GM23338 (cell line): ENCODE measurements around the gene DIP2B. TPM values are rescaled to one million over a fixed set of nuclear protein-coding genes. Genes with fewer than 3 reads are reported as not detected.

ENCODE experiments used
- ATAC-seq: fragments of 200-7000 bp; cut with Tn5 transposase; 3 replicates; pipeline ENCODE4 v1.9.1; 2020
- DNase-seq: peaks from one replicate; pipeline ENCODE4 v3.0.0-alpha.2; 2015; ENCODE audit warnings: low spot score
- H2AFZ ChIP-seq: fragments of 200-600 bp; sonication (generic); 2 replicates; pipeline ENCODE4 v1.8.0; 2016; ENCODE audit warnings: antibody characterized with exemption, mild to moderate bottlenecking, moderate library complexity
- H3F3A ChIP-seq: fragments of 200-600 bp; sonication (generic); replicated peaks from 2 replicates; pipeline ENCODE4 v1.8.0; 2017; ENCODE audit warnings: antibody characterized with exemption, mixed run types, low read depth
- H3K27ac ChIP-seq: fragments of 200-600 bp; sonication (generic); 2 replicates; pipeline ENCODE4 v1.6.1; 2016; ENCODE audit warnings: low read depth
- H3K27me3 ChIP-seq: fragments of 200-600 bp; sonication (generic); 2 replicates; pipeline ENCODE4 v1.8.0; 2016; ENCODE audit warnings: mild to moderate bottlenecking, mixed run types, moderate library complexity; ENCODE audit not compliant: insufficient read depth
- H3K36me3 ChIP-seq: fragments of 200-600 bp; sonication (generic); 2 replicates; pipeline ENCODE4 v1.8.0; 2016; ENCODE audit warnings: mild to moderate bottlenecking; ENCODE audit not compliant: insufficient read depth
- H3K4me1 ChIP-seq: fragments of 200-600 bp; sonication (generic); 2 replicates; pipeline ENCODE4 v1.8.0; 2016; ENCODE audit warnings: mild to moderate bottlenecking, moderate library complexity; ENCODE audit not compliant: insufficient read depth
- H3K4me2 ChIP-seq: fragments of 200-600 bp; sonication (generic); 2 replicates; pipeline ENCODE4 v1.7.1; 2017; ENCODE audit warnings: mixed run types
- H3K4me3 ChIP-seq: fragments of 200-600 bp; sonication (generic); 2 replicates; pipeline ENCODE4 v1.6.1; 2016; ENCODE audit warnings: mixed run types
- H3K79me2 ChIP-seq: fragments of 200-600 bp; sonication (generic); replicated peaks from 2 replicates; pipeline ENCODE4 v1.8.0; 2017; ENCODE audit warnings: mild to moderate bottlenecking; ENCODE audit not compliant: insufficient read depth
- H3K9me2 ChIP-seq: fragments of 200-600 bp; sonication (generic); 2 replicates; pipeline ENCODE4 v1.8.0; 2017; ENCODE audit not compliant: insufficient read depth
- H4K20me1 ChIP-seq: fragments of 200-600 bp; sonication (generic); replicated peaks from 2 replicates; pipeline ENCODE4 v1.8.0; 2017; ENCODE audit warnings: mild to moderate bottlenecking; ENCODE audit not compliant: insufficient read depth
- H3K27ac Mint-ChIP-seq: 2 replicates; pipeline ENCODE4 v1.8.0; 2020; ENCODE audit warnings: inconsistent platforms, mild to moderate bottlenecking, moderate library complexity, mixed read lengths
- H3K27me3 Mint-ChIP-seq: 3 replicates; pipeline ENCODE4 v1.8.0; 2022; ENCODE audit warnings: low read depth, mild to moderate bottlenecking, moderate library complexity, mixed read lengths, inconsistent platforms; ENCODE audit not compliant: insufficient read depth, poor library complexity
- H3K36me3 Mint-ChIP-seq: 3 replicates; pipeline ENCODE4 v1.8.0; 2021; ENCODE audit warnings: low read depth, mild to moderate bottlenecking, inconsistent platforms, moderate library complexity, mixed read lengths
- H3K4me1 Mint-ChIP-seq: 3 replicates; pipeline ENCODE4 v1.8.0; 2020; ENCODE audit warnings: mild to moderate bottlenecking, inconsistent platforms, mixed read lengths
- H3K4me3 Mint-ChIP-seq: 3 replicates; pipeline ENCODE4 v1.8.0; 2021; ENCODE audit warnings: moderate library complexity, mild to moderate bottlenecking, inconsistent platforms, mixed read lengths
- H3K9me3 Mint-ChIP-seq: 3 replicates; pipeline ENCODE4 v1.8.0; 2020; ENCODE audit warnings: moderate library complexity, mild to moderate bottlenecking, inconsistent platforms, mixed read lengths
- CREB1 ChIP-seq: fragments of 250-450 bp; sonication (Bioruptor Pico); IDR thresholded peaks from 2 replicates; pipeline ENCODE4 v1.5.0; 2020; ENCODE audit warnings: low read depth, mild to moderate bottlenecking, moderate library complexity
- EZH2phosphoT487 ChIP-seq: fragments of 200-600 bp; sonication (generic); IDR thresholded peaks from one replicate; pipeline ENCODE4 v1.8.1; 2018; ENCODE audit warnings: antibody characterized with exemption; ENCODE audit not compliant: unreplicated experiment
- JUNB ChIP-seq: IDR thresholded peaks from one replicate; pipeline ENCODE4 v1.6.1; 2016; ENCODE audit warnings: antibody characterized with exemption; ENCODE audit not compliant: unreplicated experiment
- POLR2AphosphoS5 ChIP-seq: IDR thresholded peaks from 2 replicates; pipeline ENCODE4 v1.6.1; 2016; ENCODE audit warnings: antibody characterized with exemption, low read depth
- STAT1 ChIP-seq: IDR thresholded peaks from one replicate; pipeline ENCODE4 v1.6.1; 2016; ENCODE audit warnings: antibody characterized with exemption; ENCODE audit not compliant: unreplicated experiment
- ZNF114 ChIP-seq: fragments of 250-450 bp; sonication (Bioruptor Pico); IDR thresholded peaks from 2 replicates; pipeline ENCODE4 v1.5.0; 2020; ENCODE audit warnings: mild to moderate bottlenecking, moderate library complexity
- ZNF331 ChIP-seq: fragments of 250-450 bp; sonication (Bioruptor Pico); IDR thresholded peaks from 2 replicates; pipeline ENCODE4 v1.5.0; 2020; ENCODE audit warnings: low read depth, mild to moderate bottlenecking, moderate library complexity
- polyA plus RNA-seq: library from polyadenylated mRNA; unstranded; fragments of >200 nt; fragmentation: Nextera tagmentation; extraction: Ambion mirVana; gene quantifications from 2 replicates; pipeline ENCODE4 v1.2.1, GENCODE V29; 2016
- total RNA-seq: library from RNA; depleted of rRNA; stranded (reverse); fragments of >200 nt; shearing (Covaris generic); gene quantifications from 2 replicates; pipeline ENCODE4 v1.2.3, GENCODE V29; 2014
- TF ChIP-seq, protein P1 (sequence below): fragments of 250-450 bp; sonication (Bioruptor Pico); IDR thresholded peaks from 2 replicates; pipeline ENCODE4 v1.5.0; 2020; ENCODE audit warnings: mild to moderate bottlenecking, moderate library complexity
- TF ChIP-seq, protein P2 (sequence below), 2 experiments: fragments of 200-600 bp in 1 of 2; sonication (generic) in 1 of 2; conservative IDR thresholded peaks; 2 replicates each; pipeline versions ENCODE4 v1.5.1 to v1.6.1; 2016 to 2017; ENCODE audit warnings: antibody characterized with exemption in 2 of 2, low read depth in 2 of 2, mild to moderate bottlenecking in 2 of 2, moderate library complexity in 1 of 2
- TF ChIP-seq, protein P3 (sequence below): IDR thresholded peaks from 2 replicates; pipeline ENCODE4 v1.6.1; 2016; ENCODE audit warnings: antibody characterized with exemption

DIP2B gene
- total and polyA plus RNA-seq, 2 experiments from 2014 or later, result 8.0 to 36.4 TPM

DNA sequence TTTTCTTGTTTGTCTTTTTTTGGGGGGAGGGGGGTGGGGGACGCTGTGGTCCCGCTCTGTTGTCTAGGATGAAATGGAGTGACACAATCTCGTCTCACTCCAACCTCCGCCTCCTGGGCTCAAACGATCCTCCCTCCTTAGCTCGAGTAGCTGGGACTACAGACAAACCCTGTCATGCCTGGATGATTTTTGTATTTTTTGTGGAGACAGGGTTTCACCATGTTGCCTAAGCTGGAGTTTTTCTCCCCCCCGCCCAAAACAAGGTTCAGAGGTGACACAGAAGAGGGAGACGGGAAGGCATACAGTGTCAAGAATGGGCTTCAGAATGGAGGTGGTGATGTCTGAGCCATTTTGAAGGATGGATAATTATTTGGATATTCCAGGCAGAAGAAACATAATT lies 142.2 kb downstream of the DIP2B start:
- Histone ChIP-seq H4K20me1 (no peaks in the 10 kb centered on the region), H3K79me2 (no peaks in the 10 kb centered on the region), H3K9me2 (no peaks in the 10 kb centered on the region), H3K27ac (no peak overlapping the region), H3F3A (no peaks in the 10 kb centered on the region), H3K27me3 (no peaks in the 10 kb centered on the region), H3K4me1 (no peaks in the 10 kb centered on the region), H3K4me2 (no peak overlapping the region), H2AFZ (no peak overlapping the region), H3K4me3 (no peak overlapping the region), H3K36me3 (no peaks in the 10 kb centered on the region)
- H3K4me3 Mint-ChIP-seq, result no peak overlapping the region
- ATAC-seq, result no peak
- peaks cover 5% of the 10 kb centered on the region for H3K27me3 Mint-ChIP-seq
- peaks cover 8% of the 10 kb centered on the region for H3K36me3 Mint-ChIP-seq
- TF ChIP-seq POLR2AphosphoS5, result no peak
- TF ChIP-seq ZNF114 (CRISPR knock-in tag), result no peak
- TF ChIP-seq EZH2phosphoT487, result no peak
- TF ChIP-seq, protein P1, sequence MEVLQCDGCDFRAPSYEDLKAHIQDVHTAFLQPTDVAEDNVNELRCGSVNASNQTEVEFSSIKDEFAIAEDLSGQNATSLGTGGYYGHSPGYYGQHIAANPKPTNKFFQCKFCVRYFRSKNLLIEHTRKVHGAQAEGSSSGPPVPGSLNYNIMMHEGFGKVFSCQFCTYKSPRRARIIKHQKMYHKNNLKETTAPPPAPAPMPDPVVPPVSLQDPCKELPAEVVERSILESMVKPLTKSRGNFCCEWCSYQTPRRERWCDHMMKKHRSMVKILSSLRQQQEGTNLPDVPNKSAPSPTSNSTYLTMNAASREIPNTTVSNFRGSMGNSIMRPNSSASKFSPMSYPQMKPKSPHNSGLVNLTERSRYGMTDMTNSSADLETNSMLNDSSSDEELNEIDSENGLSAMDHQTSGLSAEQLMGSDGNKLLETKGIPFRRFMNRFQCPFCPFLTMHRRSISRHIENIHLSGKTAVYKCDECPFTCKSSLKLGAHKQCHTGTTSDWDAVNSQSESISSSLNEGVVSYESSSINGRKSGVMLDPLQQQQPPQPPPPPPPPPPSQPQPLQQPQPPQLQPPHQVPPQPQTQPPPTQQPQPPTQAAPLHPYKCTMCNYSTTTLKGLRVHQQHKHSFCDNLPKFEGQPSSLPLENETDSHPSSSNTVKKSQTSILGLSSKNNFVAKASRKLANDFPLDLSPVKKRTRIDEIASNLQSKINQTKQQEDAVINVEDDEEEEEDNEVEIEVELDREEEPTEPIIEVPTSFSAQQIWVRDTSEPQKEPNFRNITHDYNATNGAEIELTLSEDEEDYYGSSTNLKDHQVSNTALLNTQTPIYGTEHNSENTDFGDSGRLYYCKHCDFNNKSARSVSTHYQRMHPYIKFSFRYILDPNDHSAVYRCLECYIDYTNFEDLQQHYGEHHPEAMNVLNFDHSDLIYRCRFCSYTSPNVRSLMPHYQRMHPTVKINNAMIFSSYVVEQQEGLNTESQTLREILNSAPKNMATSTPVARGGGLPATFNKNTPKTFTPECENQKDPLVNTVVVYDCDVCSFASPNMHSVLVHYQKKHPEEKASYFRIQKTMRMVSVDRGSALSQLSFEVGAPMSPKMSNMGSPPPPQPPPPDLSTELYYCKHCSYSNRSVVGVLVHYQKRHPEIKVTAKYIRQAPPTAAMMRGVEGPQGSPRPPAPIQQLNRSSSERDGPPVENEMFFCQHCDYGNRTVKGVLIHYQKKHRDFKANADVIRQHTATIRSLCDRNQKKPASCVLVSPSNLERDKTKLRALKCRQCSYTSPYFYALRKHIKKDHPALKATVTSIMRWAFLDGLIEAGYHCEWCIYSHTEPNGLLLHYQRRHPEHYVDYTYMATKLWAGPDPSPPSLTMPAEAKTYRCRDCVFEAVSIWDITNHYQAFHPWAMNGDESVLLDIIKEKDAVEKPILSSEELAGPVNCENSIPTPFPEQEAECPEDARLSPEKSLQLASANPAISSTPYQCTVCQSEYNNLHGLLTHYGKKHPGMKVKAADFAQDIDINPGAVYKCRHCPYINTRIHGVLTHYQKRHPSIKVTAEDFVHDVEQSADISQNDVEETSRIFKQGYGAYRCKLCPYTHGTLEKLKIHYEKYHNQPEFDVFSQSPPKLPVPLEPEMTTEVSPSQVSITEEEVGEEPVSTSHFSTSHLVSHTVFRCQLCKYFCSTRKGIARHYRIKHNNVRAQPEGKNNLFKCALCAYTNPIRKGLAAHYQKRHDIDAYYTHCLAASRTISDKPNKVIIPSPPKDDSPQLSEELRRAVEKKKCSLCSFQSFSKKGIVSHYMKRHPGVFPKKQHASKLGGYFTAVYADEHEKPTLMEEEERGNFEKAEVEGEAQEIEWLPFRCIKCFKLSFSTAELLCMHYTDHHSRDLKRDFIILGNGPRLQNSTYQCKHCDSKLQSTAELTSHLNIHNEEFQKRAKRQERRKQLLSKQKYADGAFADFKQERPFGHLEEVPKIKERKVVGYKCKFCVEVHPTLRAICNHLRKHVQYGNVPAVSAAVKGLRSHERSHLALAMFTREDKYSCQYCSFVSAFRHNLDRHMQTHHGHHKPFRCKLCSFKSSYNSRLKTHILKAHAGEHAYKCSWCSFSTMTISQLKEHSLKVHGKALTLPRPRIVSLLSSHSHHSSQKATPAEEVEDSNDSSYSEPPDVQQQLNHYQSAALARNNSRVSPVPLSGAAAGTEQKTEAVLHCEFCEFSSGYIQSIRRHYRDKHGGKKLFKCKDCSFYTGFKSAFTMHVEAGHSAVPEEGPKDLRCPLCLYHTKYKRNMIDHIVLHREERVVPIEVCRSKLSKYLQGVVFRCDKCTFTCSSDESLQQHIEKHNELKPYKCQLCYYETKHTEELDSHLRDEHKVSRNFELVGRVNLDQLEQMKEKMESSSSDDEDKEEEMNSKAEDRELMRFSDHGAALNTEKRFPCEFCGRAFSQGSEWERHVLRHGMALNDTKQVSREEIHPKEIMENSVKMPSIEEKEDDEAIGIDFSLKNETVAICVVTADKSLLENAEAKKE (CRISPR knock-in tag), result no peak
- TF ChIP-seq, protein P2, sequence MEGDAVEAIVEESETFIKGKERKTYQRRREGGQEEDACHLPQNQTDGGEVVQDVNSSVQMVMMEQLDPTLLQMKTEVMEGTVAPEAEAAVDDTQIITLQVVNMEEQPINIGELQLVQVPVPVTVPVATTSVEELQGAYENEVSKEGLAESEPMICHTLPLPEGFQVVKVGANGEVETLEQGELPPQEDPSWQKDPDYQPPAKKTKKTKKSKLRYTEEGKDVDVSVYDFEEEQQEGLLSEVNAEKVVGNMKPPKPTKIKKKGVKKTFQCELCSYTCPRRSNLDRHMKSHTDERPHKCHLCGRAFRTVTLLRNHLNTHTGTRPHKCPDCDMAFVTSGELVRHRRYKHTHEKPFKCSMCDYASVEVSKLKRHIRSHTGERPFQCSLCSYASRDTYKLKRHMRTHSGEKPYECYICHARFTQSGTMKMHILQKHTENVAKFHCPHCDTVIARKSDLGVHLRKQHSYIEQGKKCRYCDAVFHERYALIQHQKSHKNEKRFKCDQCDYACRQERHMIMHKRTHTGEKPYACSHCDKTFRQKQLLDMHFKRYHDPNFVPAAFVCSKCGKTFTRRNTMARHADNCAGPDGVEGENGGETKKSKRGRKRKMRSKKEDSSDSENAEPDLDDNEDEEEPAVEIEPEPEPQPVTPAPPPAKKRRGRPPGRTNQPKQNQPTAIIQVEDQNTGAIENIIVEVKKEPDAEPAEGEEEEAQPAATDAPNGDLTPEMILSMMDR (conservative IDR thresholded peaks at IDR 0.05; ENCODE audit: low read depth in 2 of 2), result no peak
- TF ChIP-seq JUNB, result no peak
- TF ChIP-seq, protein P3, sequence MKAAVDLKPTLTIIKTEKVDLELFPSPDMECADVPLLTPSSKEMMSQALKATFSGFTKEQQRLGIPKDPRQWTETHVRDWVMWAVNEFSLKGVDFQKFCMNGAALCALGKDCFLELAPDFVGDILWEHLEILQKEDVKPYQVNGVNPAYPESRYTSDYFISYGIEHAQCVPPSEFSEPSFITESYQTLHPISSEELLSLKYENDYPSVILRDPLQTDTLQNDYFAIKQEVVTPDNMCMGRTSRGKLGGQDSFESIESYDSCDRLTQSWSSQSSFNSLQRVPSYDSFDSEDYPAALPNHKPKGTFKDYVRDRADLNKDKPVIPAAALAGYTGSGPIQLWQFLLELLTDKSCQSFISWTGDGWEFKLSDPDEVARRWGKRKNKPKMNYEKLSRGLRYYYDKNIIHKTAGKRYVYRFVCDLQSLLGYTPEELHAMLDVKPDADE, result no peak
- TF ChIP-seq CREB1 (CRISPR knock-in tag), result no peak
- no peak for TF ChIP-seq STAT1
- TF ChIP-seq ZNF331 (CRISPR knock-in tag), result no peak
- H3K9me3 Mint-ChIP-seq, result no peaks in the 10 kb centered on the region
- peaks cover 4% of the 10 kb centered on the region for H3K4me1 Mint-ChIP-seq
- no peak for DNase-seq
- no peak overlapping the region for H3K27ac Mint-ChIP-seq
